GM11168 (cell line): ENCODE measurements around the gene ANKFY1.

Experiments
- in situ Hi-C: fragments of 300-500 bp; cut with MboI; formaldehyde crosslinking; loops from one replicate; pipeline ENCODE4 v1.12.0; 2022; ENCODE audit warnings: low sequenced_read_pairs; ENCODE audit not compliant: unreplicated experiment

Gene ANKFY1, protein sequence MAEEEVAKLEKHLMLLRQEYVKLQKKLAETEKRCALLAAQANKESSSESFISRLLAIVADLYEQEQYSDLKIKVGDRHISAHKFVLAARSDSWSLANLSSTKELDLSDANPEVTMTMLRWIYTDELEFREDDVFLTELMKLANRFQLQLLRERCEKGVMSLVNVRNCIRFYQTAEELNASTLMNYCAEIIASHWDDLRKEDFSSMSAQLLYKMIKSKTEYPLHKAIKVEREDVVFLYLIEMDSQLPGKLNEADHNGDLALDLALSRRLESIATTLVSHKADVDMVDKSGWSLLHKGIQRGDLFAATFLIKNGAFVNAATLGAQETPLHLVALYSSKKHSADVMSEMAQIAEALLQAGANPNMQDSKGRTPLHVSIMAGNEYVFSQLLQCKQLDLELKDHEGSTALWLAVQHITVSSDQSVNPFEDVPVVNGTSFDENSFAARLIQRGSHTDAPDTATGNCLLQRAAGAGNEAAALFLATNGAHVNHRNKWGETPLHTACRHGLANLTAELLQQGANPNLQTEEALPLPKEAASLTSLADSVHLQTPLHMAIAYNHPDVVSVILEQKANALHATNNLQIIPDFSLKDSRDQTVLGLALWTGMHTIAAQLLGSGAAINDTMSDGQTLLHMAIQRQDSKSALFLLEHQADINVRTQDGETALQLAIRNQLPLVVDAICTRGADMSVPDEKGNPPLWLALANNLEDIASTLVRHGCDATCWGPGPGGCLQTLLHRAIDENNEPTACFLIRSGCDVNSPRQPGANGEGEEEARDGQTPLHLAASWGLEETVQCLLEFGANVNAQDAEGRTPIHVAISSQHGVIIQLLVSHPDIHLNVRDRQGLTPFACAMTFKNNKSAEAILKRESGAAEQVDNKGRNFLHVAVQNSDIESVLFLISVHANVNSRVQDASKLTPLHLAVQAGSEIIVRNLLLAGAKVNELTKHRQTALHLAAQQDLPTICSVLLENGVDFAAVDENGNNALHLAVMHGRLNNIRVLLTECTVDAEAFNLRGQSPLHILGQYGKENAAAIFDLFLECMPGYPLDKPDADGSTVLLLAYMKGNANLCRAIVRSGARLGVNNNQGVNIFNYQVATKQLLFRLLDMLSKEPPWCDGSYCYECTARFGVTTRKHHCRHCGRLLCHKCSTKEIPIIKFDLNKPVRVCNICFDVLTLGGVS

DNA sequence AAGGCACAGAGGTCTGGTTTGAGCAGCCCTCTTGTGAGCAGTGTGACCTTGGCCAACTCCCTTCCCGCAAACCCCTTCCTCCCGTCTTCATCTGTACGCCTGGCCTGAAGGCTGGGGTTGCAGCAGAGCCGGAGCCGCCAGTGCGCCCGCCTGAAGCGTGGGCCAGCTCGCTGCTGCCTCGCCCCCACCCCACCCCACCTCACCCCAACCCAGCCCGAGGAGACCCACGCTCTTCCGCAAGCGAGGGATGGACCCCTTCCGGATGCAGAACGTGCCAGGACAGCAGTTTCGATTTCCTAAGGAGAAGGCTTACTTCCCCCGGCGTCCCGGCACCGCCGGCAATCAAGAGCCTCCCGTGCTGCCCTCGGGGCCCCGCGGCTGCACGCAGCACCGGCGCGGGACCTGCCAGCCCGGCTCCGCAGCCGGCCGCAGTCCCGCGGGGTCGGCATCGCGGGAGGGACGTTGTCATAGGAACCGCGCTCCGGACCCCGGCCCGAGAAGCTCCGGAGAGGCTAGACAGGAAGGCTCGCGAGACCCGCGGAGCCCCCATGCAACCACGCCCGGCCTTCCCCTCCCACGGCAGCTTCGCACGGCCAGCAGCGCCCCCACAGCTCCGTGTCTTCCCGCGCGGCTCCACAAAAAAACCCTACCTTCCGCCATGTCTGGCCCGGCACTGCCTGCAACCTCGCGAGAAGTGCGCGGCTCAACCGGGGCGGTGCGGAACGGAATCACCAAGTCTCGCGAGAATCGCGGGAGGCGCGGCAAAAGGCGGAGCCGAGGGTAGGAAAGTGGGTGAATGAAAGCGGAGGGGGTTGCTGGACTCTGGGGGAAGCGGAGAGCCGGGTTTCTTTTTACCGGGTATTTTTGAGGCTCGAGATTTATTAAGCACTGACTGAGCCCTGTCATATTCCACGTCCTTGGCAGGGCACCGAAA, at the start of gene ANKFY1:
Gene ANKFY1 (minus strand): TSS at position 698 of the 934 bp plus-strand sequence. CDS start 38 bp downstream, at position 660.
- in situ Hi-C loops: no loop called here

DNA sequence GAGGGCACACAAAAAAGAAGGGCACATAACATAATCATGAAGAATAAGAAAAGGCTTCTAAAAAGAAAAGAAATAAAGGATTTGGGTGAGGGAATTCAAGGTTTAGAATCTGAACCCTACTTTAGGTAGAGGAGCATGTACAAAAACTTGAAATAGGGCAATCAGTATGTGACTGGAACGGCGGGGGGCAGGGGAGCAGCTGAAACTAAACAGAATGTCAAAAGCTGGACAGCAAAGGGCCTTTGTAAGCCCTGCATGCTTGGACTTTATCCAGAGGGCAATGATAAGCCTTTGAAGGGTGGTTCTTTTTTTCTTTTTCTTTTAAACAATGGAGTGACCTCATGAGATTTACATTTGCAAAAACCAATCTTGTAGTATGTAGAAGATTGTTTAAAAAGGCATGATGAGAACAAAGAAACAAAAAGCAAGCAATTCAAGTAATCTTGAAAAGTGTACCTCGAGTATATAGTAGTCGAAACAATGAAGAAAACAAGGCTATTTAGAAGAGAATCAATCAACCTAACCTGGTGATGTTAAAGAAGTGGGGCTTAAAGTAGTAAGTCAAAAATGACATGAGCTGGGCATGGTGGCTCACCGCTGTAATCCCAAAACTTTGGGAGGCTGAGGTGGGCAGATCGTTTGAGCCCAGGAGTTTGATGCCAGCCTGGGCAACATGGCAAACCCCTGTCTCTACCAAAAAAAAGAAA, 46.7 kb upstream of the ANKFY1 start:
- in situ Hi-C loops: no loop called here

DNA sequence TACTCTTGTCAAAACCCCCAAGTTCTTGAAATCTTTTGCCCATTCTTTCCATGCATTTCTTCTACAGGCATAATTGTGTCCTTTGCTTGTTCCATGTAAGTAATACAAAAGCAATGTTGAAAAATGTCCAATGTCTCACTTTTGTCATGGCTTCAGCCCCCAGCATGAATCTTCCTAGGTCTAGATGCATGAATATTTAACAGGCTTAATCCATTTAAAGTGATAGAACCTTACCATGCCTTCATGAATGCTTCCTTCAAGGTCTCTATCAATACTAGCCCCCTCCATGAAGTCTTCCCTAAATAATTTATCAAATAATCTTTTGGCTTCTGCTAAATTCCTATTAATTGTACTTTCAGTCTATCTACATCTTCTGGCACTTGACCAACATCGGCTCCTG, 46.1 kb upstream of the ANKFY1 start:
- in situ Hi-C loops: no loop called here

DNA sequence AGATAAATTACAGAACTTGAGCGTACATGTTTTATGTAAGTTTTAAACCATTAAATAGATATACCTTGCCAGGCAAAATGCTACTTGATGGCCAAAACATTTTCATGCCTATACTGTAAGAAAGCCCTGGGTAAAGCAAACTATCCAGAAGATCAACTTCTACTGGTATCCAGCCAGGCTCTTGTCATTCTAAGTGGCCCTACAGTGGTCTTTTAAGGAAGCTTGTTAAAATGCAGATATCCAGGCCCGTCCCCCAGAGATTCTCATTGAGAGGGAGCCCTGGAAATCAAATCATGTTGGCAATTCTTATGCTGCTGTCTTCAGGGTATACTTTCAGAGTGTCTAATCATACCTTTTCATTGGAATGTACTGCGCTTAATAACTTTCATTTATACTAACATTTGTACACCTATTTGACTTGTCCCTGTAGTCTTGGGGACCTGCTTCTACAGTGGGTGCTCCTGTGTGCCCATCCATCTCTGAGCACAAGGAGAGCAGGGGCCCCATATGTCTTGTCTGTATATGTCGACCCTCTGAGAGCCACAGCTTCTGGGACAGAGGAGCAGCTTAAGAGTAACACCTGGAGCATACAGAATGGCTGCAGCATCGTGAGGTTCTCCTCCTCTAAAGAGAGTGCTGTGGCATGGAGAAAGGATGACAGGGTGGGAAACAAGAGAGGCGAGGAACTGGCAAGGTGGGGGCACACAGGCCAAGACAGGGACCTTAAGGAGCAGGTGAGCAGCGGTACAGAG, 43.6 kb upstream of the ANKFY1 start:
- in situ Hi-C loops: no loop called here

DNA sequence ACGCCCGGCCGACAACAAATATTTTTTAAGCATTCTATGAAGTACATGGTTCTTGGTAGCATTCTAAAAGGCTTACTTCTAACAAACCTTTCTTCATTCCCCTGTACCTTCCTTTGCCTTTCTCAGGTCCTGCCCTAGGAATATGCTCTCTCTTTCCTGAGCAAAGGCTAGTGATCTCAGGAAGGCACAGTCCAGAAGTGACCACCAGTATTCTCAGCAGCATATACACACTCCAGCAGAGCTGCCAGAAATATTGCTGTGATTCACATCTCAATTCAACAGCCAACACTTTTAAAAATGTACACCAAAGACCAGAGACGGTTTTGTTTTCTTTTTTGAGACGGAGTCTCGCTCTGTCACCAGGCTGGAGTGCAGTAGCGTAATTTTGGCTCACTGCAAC, 41.4 kb upstream of the ANKFY1 start:
- in situ Hi-C loops: no loop called here

DNA sequence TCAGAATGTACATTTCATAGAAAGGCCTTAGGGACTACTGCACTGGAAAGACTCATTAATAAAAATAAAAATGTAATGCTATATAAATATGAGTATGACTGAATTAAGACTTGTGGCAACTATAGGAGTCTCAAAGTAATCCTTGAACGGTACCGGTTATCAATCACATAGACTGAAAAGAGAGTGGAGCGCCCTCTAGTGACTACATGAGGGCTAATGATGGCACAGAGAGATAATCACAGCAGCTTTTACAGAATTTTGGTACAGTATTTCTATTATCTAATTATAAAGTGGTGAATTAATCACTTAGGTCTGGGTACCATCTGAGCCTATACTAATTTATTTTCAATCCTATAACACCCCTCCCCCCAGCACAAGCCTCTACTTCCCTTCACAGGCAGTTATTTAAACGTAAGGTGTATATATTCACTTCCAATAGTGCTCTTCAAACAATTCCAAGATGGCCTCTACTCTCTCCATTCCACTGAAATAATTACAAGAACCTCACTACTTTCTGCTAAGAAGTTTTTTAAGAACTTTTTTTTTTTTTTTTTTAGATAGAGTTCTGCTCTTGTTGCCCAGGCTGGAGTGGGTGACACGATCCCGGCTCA, 40.7 kb upstream of the ANKFY1 start:
- in situ Hi-C loops: no loop called here

DNA sequence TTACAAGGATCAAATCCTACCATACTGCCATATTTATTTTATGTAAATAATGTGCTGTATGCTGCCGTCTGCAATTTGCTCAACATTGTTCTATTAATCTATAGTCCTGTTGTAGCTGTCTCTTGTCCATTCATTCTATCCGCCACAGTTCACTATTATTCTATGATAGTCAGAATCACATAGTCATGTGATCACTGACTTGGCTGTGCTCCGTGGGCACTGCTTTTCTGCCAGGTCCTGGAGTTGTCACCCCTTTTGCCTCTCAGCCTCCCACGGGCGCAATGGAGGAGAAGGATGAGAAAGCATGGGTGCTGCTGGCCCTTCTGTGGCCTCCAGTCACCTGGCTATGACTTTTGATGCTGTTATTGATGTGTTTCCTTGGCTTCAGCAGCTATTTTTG, 37.3 kb upstream of the ANKFY1 start:
- in situ Hi-C loops: no loop called here

DNA sequence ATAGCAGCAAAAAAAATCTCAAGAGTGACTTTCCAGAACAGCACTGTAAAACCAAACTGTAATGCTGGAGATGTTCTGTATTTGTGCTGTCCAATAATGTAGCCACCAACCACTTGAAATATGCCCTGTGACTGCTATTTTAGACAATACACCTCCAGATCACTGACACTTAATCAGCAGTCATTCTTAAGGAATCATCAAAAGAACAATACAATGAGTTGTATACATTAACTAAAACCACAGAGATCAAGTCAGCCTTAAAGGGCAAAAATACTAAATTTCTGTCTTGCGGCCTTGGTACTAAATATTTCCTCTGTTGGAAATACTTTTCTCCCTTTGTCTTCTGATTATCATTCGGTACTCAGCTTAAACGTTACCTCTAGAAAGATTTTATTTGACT, 33.6 kb upstream of the ANKFY1 start:
- in situ Hi-C loops: no loop called here

DNA sequence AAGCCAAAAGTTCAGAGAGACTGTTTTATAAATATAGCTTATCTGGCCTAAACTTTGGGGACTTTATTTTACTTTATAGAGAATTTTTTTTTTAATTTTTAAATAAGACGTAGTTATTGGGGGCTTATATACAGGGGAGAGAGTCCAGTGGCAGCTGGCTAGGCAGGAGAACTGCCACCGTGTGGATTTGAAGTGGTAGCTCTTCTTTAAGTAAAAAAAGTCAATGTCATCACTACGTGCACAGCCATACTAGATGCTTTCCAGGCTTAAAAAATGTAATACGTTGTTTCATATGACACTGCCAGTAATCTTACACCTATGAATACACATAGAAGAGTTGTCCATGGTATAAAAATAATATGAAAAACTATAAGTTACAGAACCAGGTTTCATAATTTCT, 31.9 kb upstream of the ANKFY1 start:
- in situ Hi-C loops: no loop called here

DNA sequence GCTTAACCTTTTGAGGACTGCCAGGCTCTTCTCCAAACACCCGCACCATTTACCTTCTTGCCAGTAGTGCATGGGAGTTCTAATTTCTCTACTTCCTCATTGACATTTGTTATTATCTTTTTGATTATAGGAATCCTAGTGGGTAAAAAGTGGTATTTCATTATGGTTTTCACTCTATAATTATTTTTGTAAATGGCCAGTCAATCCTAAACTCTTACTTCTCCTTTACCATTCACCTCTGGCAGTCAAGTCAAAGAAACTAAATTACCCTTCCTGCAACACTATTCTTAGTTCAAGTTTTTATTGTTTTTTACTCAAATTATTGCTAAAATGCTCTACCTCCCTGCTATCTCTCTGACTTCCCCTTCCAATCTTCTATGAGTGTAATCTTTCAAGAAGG, 29.8 kb upstream of the ANKFY1 start:
- in situ Hi-C loops: no loop called here

DNA sequence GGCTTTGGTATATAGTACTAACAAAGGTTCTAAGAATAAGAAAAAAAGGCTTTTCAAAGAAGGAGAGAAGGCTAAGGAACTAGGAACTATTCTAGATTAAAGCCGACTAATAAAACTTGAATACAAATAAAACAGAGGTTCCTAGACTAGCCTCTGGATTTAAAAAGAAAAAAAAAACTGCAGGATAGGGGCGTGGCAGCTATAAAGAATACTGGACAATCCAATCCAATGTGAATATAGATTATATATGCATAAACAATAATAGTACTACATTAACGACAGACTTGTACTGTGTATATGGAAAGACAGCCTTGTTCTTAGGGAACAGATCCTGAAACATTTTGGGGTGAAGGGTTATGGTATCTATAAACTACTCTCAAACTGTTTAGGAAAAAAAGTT, 23.9 kb upstream of the ANKFY1 start:
- in situ Hi-C loops: no loop called here

DNA sequence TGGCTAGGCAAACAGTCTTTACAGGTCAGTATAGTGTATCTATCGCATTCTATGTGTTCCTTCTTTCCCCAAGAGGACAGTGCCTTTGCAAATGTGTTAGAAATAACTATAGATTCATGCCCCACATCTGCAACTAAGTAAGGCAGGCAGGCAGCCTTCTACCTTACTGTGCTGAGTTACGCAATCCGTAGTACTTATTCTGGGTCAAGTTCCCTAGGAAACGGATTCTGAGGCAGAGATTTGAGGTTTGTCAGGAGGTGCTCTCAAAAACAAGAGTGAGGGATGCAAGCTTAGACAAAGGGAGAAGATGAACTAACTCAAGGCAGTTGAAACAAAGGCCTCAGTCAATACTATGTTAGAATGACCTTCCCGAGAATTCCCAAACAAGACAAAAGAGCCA, 12.7 kb upstream of the ANKFY1 start:
- in situ Hi-C loops: no loop called here

DNA sequence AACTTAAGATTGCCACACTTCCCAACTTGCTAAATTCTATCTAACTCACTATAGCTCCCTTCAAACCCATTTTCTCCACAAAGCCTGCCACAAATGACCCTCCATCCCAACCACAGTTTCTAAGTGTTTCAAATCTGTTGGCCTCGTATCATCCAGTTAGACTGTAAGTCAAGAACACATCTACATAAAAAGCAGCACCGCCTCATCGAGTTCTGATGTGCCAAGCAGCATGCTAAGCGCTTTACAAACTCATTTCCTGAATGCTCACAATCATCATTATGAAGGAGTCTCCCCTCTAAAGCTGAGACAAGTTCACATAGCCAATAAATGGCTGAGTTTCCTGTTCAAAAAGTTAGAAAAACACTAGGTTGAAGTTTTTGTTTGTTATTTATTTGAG, 9.2 kb upstream of the ANKFY1 start:
- in situ Hi-C loops: no loop called here

DNA sequence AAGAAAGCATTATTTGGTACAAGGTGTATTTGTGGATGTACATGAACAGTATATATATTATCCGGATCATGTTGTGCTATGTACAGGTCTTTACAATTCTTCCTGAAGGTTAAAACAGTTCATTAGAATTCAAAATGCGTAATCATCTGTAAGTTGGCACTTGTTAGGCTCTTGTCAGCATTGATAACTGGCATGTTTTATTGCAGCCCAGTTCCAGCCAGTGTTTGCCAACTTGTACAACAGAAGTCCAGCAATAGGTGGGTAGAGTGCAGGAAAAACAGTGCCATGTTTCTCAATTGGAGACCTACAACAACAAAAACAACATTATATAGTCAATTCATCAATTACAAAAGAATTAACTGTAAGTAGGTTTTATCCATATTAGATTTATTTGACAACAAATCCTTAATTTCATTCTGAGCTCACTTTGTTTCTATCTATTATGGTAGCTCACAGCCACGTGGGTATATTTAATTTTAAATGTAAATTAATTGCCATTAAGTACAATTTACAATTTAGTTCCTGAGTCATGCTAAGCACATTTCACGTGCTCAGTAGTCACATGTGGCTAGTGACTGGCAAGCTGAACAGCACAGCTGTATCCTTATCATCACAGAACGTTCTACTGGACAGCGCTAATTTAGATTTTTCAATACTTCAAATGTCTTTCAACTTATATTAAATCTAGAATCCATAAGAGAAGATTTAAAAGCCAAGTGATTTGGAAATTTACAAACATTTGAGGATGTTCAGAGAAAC, 8.6 kb upstream of the ANKFY1 start:
- in situ Hi-C loops: no loop called here

DNA sequence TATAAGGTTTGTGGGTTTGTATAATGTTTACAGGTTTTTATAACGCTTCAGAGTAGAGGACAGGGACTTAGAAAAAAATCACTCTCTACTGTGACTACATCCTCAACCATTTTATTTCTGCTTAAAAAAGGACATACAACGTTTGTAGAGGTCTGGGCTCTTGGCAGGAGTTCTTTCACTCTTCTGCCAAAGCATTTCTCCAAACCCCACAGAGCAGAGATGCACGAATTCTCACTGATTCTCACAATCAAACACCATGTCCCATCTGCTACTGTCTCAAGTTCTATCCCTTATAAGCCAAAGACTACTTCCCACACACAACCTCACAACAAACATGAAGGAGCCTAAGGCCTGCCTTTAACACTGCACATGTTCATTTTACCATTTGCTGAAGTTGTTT, 7.0 kb upstream of the ANKFY1 start:
- in situ Hi-C loops: no loop called here

DNA sequence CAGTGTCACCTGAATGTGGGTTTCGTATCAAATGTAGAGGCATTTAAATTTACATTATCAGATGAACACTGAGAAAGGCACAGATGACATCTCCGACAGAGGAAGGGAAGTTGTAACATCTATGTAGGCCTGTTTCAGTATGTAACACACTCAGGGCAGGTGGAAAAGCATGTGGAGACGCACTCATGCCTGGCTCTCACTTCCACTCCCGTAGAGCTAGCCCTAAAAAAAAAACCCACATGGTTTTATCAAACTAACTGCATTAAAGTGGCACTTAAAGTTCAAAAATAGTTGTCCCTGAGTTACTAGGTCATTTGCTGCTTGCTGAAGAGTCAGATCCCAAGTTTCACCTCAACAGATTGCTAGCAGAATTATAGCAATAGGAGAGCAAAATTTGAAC, 6.1 kb upstream of the ANKFY1 start:
- in situ Hi-C loops: no loop called here

DNA sequence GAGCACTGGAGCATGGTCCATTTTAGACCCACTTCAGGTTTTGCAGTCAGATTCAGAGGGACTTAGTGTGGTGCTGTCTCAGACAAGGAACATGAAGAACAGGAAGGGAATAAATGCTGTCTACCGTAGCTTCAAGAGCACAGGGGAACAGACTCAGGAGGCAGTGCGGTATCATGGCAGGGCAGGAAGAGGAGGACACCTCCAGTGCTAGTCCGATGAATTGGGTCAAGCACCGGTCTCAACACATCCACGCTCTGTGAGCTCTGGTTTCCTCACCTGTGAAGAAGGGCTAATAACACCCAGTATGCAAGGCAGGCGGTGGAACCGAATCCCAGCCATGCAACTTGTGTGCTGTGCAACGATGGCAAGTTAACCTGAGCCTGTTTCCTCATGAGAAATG, 3.6 kb upstream of the ANKFY1 start:
- in situ Hi-C loops: no loop called here
